SU-DHL-6 (cell line): ENCODE data around the gene RHOJ.

Experiments used
- H2AFZ ChIP-seq: fragments of 200-600 bp; sonication (generic); 2 replicates; pipeline ENCODE4 v1.6.1; 2014; ENCODE audit warnings: low read depth, mild to moderate bottlenecking, moderate library complexity, mixed read lengths, antibody characterized with exemption, low read length; ENCODE audit not compliant: severe bottlenecking
- H3F3A ChIP-seq: fragments of 200-600 bp; shearing (Covaris generic); 2 replicates; pipeline ENCODE4 v1.6.0; 2016; ENCODE audit warnings: antibody characterized with exemption, mild to moderate bottlenecking; ENCODE audit not compliant: insufficient read depth
- H3K27ac ChIP-seq: fragments of 200-600 bp; sonication (generic); 2 replicates; pipeline ENCODE4 v1.5.1; 2016; ENCODE audit warnings: low read depth, mild to moderate bottlenecking, low read length, moderate library complexity, mixed read lengths
- H3K27me3 ChIP-seq: fragments of 200-600 bp; sonication (generic), shearing (Covaris generic); 2 replicates; pipeline ENCODE4 v1.6.0; 2014; ENCODE audit warnings: mild to moderate bottlenecking, low read length
- H3K36me3 ChIP-seq: fragments of 200-600 bp; sonication (generic); 2 replicates; pipeline ENCODE4 v1.6.1; 2014; ENCODE audit warnings: mild to moderate bottlenecking, low read length, mixed read lengths
- H3K4me2 ChIP-seq: fragments of 300-600, 200-600 bp; shearing (Covaris generic), sonication (generic); 2 replicates; pipeline ENCODE4 v1.6.0; 2014; ENCODE audit warnings: low read length, low read depth, mild to moderate bottlenecking; ENCODE audit not compliant: poor library complexity, severe bottlenecking
- H3K4me3 ChIP-seq: fragments of 200-600 bp; sonication (generic); 2 replicates; pipeline ENCODE4 v1.5.1; 2014; ENCODE audit warnings: antibody characterized with exemption, low read length, mild to moderate bottlenecking, mixed read lengths; ENCODE audit not compliant: insufficient read depth, poor library complexity, severe bottlenecking
- H3K79me2 ChIP-seq: fragments of 200-600 bp; sonication (generic); 2 replicates; pipeline ENCODE4 v1.6.1; 2014; ENCODE audit warnings: mild to moderate bottlenecking, low read length, moderate library complexity; ENCODE audit not compliant: insufficient read depth
- H3K9ac ChIP-seq: fragments of 200-600 bp; sonication (generic); 2 replicates; pipeline ENCODE4 v1.7.0; 2014; ENCODE audit warnings: mild to moderate bottlenecking, low read length
- H3K9me2 ChIP-seq: fragments of 200-600 bp; sonication (generic); replicated peaks from 2 replicates; pipeline ENCODE4 v1.6.1; 2014; ENCODE audit warnings: low read length; ENCODE audit not compliant: insufficient read depth
- H3K9me3 ChIP-seq: fragments of 200-600 bp; sonication (generic); 2 replicates; pipeline ENCODE4 v1.6.1; 2014; ENCODE audit warnings: low read length, mixed read lengths; ENCODE audit not compliant: insufficient read depth
- H4K20me1 ChIP-seq: fragments of 200-600 bp; sonication (generic); 2 replicates; pipeline ENCODE4 v1.6.1; 2014; ENCODE audit warnings: low read depth, mild to moderate bottlenecking, antibody characterized with exemption, low read length, moderate library complexity, mixed read lengths
- EZH2phosphoT487 ChIP-seq: fragments of 200-600 bp; sonication (generic), shearing (Covaris generic); conservative IDR thresholded peaks from 2 replicates; pipeline ENCODE4 v1.6.1; 2018; ENCODE audit warnings: mild to moderate bottlenecking, antibody characterized with exemption, low read length, moderate library complexity, mixed read lengths
- TF ChIP-seq, protein P1 (sequence below): fragments of 200-600 bp; sonication (generic); IDR thresholded peaks from one replicate; pipeline ENCODE4 v1.5.1; 2017; ENCODE audit warnings: antibody characterized with exemption, mild to moderate bottlenecking, low read length, moderate library complexity; ENCODE audit not compliant: insufficient read depth, poor library complexity, severe bottlenecking

The RHOJ gene

DNA sequence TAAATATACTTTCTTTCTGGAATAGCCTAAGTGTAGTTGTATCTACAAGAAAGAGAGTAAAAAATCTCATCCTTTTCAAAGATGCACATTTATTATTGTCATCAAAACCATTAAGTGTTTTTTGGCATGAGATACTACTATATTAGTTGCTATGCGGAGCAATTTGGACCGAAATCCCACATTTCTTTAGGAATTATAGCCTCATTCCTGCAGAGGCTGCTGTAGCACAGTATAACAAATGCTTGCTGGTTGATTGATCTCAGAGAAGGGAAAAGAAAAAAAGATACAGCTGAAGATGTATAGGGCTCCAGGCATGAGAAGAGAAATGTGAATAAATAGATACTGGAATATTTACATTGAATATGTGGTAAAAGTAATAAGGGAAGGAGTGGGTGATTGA lies 36.0 kb downstream of the RHOJ start:
- no peaks in the 10 kb centered on the region for H3K79me2 ChIP-seq
- H3K27me3 ChIP-seq = no peaks in the 10 kb centered on the region
- no peak overlapping the region for H3K9ac ChIP-seq
- no peaks in the 10 kb centered on the region for H3F3A ChIP-seq
- no peak overlapping the region for H3K4me3 ChIP-seq
- no peak overlapping the region for H3K27ac ChIP-seq
- no peaks in the 10 kb centered on the region for H3K9me2 ChIP-seq
- no peak overlapping the region for H2AFZ ChIP-seq
- no peaks in the 10 kb centered on the region for H3K36me3 ChIP-seq
- no peaks in the 10 kb centered on the region for H3K9me3 ChIP-seq
- H3K4me2 ChIP-seq = no peak overlapping the region
- TF ChIP-seq EZH2phosphoT487 = no peak
- TF ChIP-seq, protein P1, sequence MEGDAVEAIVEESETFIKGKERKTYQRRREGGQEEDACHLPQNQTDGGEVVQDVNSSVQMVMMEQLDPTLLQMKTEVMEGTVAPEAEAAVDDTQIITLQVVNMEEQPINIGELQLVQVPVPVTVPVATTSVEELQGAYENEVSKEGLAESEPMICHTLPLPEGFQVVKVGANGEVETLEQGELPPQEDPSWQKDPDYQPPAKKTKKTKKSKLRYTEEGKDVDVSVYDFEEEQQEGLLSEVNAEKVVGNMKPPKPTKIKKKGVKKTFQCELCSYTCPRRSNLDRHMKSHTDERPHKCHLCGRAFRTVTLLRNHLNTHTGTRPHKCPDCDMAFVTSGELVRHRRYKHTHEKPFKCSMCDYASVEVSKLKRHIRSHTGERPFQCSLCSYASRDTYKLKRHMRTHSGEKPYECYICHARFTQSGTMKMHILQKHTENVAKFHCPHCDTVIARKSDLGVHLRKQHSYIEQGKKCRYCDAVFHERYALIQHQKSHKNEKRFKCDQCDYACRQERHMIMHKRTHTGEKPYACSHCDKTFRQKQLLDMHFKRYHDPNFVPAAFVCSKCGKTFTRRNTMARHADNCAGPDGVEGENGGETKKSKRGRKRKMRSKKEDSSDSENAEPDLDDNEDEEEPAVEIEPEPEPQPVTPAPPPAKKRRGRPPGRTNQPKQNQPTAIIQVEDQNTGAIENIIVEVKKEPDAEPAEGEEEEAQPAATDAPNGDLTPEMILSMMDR = no peak
- no peaks in the 10 kb centered on the region for H4K20me1 ChIP-seq

DNA sequence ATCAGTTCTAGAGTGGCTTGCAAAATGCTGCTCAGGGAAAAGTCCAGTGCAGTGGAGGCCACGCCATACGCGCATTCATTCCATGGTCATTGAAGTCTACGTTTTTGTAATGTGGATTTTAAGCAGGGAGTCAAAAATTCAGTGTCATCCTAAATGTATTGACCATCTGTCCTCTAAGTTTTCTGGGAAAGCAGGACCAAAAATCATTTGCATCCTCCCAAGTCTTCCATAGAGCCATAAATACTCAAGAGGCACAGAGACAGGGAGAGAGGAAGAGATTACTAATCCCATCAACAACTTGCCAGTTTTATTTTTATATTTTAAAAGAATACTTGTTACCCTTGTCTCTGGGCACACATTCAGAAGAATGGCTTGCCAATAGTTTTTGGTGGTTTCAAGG lies 36.9 kb downstream of the RHOJ start:
- TF ChIP-seq, protein P1 = no peak
- no peak for TF ChIP-seq EZH2phosphoT487

DNA sequence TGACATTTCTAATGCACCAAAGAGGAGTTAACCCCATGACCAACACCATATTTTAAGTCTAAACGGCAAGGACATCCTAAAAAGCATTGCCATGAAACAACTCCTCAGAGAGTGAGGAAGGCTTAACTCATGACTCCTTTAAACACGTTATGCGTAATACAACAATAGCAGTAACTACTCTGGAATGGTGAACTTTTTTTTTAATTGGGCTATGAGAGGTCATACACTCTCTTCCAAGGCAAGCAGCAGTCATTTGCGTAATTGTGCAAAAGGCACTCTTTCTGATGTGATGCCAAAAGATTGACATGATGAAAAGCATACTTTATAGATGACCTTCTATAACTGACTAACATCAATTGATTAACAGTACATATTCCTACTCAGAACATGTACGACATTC lies 39.4 kb downstream of the RHOJ start:
- H3K9me2 ChIP-seq = no peaks in the 10 kb centered on the region
- no peaks in the 10 kb centered on the region for H4K20me1 ChIP-seq
- no peaks in the 10 kb centered on the region for H3F3A ChIP-seq
- no peaks in the 10 kb centered on the region for H3K36me3 ChIP-seq
- H3K27me3 ChIP-seq = no peaks in the 10 kb centered on the region
- H3K4me3 ChIP-seq = no peak overlapping the region
- no peak overlapping the region for H3K9ac ChIP-seq
- no peak overlapping the region for H2AFZ ChIP-seq
- H3K27ac ChIP-seq = no peak overlapping the region
- H3K79me2 ChIP-seq = no peaks in the 10 kb centered on the region
- H3K9me3 ChIP-seq = no peaks in the 10 kb centered on the region
- H3K4me2 ChIP-seq = no peak overlapping the region
- no peak for TF ChIP-seq EZH2phosphoT487

More for the DNA sequence above, 36.9 kb downstream of the RHOJ start:
- Histone ChIP-seq H3K4me3 (no peak overlapping the region), H3K79me2 (no peaks in the 10 kb centered on the region), H3F3A (no peaks in the 10 kb centered on the region), H3K9me2 (no peaks in the 10 kb centered on the region), H3K27ac (no peak overlapping the region), H3K27me3 (no peaks in the 10 kb centered on the region), H2AFZ (no peak overlapping the region), H4K20me1 (no peaks in the 10 kb centered on the region), H3K9me3 (no peaks in the 10 kb centered on the region), H3K9ac (no peak overlapping the region), H3K36me3 (no peaks in the 10 kb centered on the region), H3K4me2 (no peak overlapping the region)

DNA sequence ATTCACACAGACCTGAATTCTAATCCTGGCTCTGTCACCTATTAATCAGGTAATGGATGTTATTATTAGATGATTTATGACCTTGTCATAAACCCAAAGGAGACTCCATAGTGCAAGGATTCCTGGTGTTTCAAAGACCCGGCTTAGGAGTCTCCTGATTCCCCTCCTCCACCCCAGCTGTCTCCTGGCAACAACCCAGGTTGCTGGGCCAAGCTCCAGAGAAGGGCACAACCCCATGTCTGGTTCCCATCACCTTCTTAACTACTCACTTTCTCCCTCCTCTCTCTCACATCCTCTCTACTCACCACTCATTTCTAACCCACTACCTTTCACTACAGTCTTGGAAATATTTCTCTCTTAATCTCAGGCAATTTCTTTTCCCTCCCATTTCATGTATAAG lies 41.6 kb downstream of the RHOJ start:
- TF ChIP-seq EZH2phosphoT487 = no peak
- TF ChIP-seq, protein P1 = no peak
- Histone ChIP-seq H3K4me3 (no peak overlapping the region), H2AFZ (no peak overlapping the region), H4K20me1 (no peaks in the 10 kb centered on the region), H3K27me3 (no peaks in the 10 kb centered on the region), H3K79me2 (no peaks in the 10 kb centered on the region), H3K9me2 (no peaks in the 10 kb centered on the region), H3K36me3 (no peaks in the 10 kb centered on the region), H3F3A (no peaks in the 10 kb centered on the region), H3K27ac (no peak overlapping the region), H3K9me3 (no peaks in the 10 kb centered on the region), H3K9ac (no peak overlapping the region), H3K4me2 (no peak overlapping the region)
